GM12801 (cell line): ENCODE results near the gene LCE6A.

ENCODE experiments used
- CTCF ChIP-seq: IDR thresholded peaks from one replicate; pipeline ENCODE4 v1.5.1; 2011; ENCODE audit warnings: control low read depth; ENCODE audit not compliant: insufficient read length; ENCODE audit errors: extremely low read depth

Gene LCE6A

GRCh38 chr1:152817309-152817708 is 25.3 kb upstream of the LCE6A start:
- TF ChIP-seq CTCF, result no peak

- TF ChIP-seq CTCF, result no peak
Measured at GRCh38 chr1:152823294-152823693, 19.4 kb upstream of the LCE6A start.

- TF ChIP-seq CTCF, result no peak
Measured at GRCh38 chr1:152824964-152825363, 17.7 kb upstream of the LCE6A start.

GRCh38 chr1:152827173-152827572 is 15.5 kb upstream of the LCE6A start, which contains the start of gene LCE1A:
Gene LCE1A, plus strand, starts transcription at chr1:152827473. Its CDS starts 0 bp downstream, at chr1:152827473.
- TF ChIP-seq CTCF, result no peak

- TF ChIP-seq CTCF, result no peak
Measured at GRCh38 chr1:152836870-152837269, 5.8 kb upstream of the LCE6A start.

GRCh38 chr1:152855661-152856060 is 13.0 kb downstream of the LCE6A start:
- TF ChIP-seq CTCF, result no peak

GRCh38 chr1:152858062-152858461 is 15.4 kb downstream of the LCE6A start:
- no peak for TF ChIP-seq CTCF

- TF ChIP-seq CTCF, result no peak
Measured at GRCh38 chr1:152859696-152860095, 17.0 kb downstream of the LCE6A start, which contains the start of gene LCE7A. Gene LCE7A, plus strand, starts transcription at chr1:152859996. Its CDS starts 702 bp downstream, at chr1:152860698.
